Activated CD8-positive, alpha-beta T cell treated with anti-CD3 and anti-CD28 coated beads, Interleukin-2, amount 10 ng/mL, durations not matched to agents 7 days and 5 days (primary cell): ENCODE measurements around the gene CDK6. TPM values are rescaled to one million over a fixed set of nuclear protein-coding genes. Genes with fewer than 3 reads are reported as not detected.
"Not testable (repeated sequence)": the region's sequence is repeated elsewhere in the genome, so short reads cannot be mapped to it uniquely, and the experiment has no call there.

Experiments used
- ATAC-seq: fragments of 150-1000 bp; cut with Tn5 transposase; one replicate; pipeline ENCODE4 v1.10.0; 2021; ENCODE audit warnings: moderate library complexity
- CTCF ChIA-PET: fragments of 350-600 bp; sonication (Branson Sonifier 250); formaldehyde crosslinking; loops from one replicate; lab custom pipeline; 2021; ENCODE audit warnings: antibody characterized with exemption; lab: Charles Lee
- POLR2A ChIA-PET: fragments of 350-600 bp; sonication (Branson Sonifier 250); formaldehyde crosslinking; loops from one replicate; lab custom pipeline; 2021; ENCODE audit warnings: antibody characterized with exemption; lab: Charles Lee
- DNase-seq: peaks from one replicate; pipeline ENCODE4 v3.0.0-alpha.2; 2020
- H3K27ac Mint-ChIP-seq: one replicate; pipeline ENCODE4 v1.8.0; 2021; ENCODE audit warnings: mild to moderate bottlenecking, mixed read lengths
- H3K27me3 Mint-ChIP-seq: one replicate; pipeline ENCODE4 v1.8.0; 2021; ENCODE audit warnings: low read depth, mixed read lengths
- H3K36me3 Mint-ChIP-seq: one replicate; pipeline ENCODE4 v1.8.0; 2021; ENCODE audit warnings: low read depth, mixed read lengths
- H3K4me1 Mint-ChIP-seq: one replicate; pipeline ENCODE4 v1.8.0; 2021; ENCODE audit warnings: low read depth, mixed read lengths
- H3K4me3 Mint-ChIP-seq: one replicate; pipeline ENCODE4 v1.8.0; 2021; ENCODE audit warnings: mild to moderate bottlenecking, mixed read lengths
- H3K9me3 Mint-ChIP-seq: one replicate; pipeline ENCODE4 v1.8.0; 2022; ENCODE audit warnings: mixed read lengths; ENCODE audit not compliant: insufficient read depth
- total RNA-seq, 2 experiments: library from RNA; stranded (reverse); gene quantifications; one replicate each; pipeline ENCODE4 v1.2.3, GENCODE V29; 2021

CDK6 gene
- total RNA-seq, 2 experiments from 2014 or later: 159 to 160 TPM

- Mint-ChIP-seq H3K36me3 (peaks cover 18% of the 10 kb centered on the region), H3K27ac (no peak overlapping the region), H3K27me3 (no peaks in the 10 kb centered on the region), H3K9me3 (peaks cover 12% of the 10 kb centered on the region), H3K4me3 (no peak overlapping the region), H3K4me1 (peaks cover 32% of the 10 kb centered on the region)
- CTCF ChIA-PET: no interaction called here
- POLR2A ChIA-PET: no interaction called here
- ATAC-seq (no peak), DNase-seq (no peak)
Measured at GRCh38 chr7:92872701-92873100, 36.3 kb upstream of the CDK6 start.

- CTCF ChIA-PET: no interaction called here
- peaks cover 18% of the 10 kb centered on the region for H3K36me3 Mint-ChIP-seq
- H3K4me3 Mint-ChIP-seq: no peak overlapping the region
- H3K27me3 Mint-ChIP-seq: no peaks in the 10 kb centered on the region
- POLR2A ChIA-PET: no interaction called here
- peaks cover 7% of the 10 kb centered on the region for H3K4me1 Mint-ChIP-seq
- DNase-seq (no peak), ATAC-seq (no peak)
- peaks cover 15% of the 10 kb centered on the region for H3K9me3 Mint-ChIP-seq
- H3K27ac Mint-ChIP-seq: no peak overlapping the region
Measured at GRCh38 chr7:92868683-92869293, 32.4 kb upstream of the CDK6 start.

- H3K36me3 Mint-ChIP-seq, H3K27me3 Mint-ChIP-seq, H3K9me3 Mint-ChIP-seq, H3K27ac Mint-ChIP-seq, H3K4me3 Mint-ChIP-seq, DNase-seq, ATAC-seq, CTCF ChIA-PET, POLR2A ChIA-PET, H3K4me1 Mint-ChIP-seq: not testable (repeated sequence)
Measured at GRCh38 chr7:92864169-92864568, 27.8 kb upstream of the CDK6 start.

- CTCF ChIA-PET: no interaction called here
- no peaks in the 10 kb centered on the region for H3K36me3 Mint-ChIP-seq
- DNase-seq: no peak
Measured at GRCh38 chr7:92856436-92856835, 20.1 kb upstream of the CDK6 start.

GRCh38 chr7:92854501-92855238 lies 18.3 kb upstream of the CDK6 start:
- peak; percentile 72 for ATAC-seq
- no peaks in the 10 kb centered on the region for H3K36me3 Mint-ChIP-seq
- no peak for DNase-seq
- H3K9me3 Mint-ChIP-seq: no peaks in the 10 kb centered on the region
- H3K4me1 Mint-ChIP-seq: peaks cover 12% of the 10 kb centered on the region
- H3K27me3 Mint-ChIP-seq: no peaks in the 10 kb centered on the region
- ChIA-PET POLR2A (no interaction called here), CTCF (interaction anchor here (1.0 to 1.6 kb wide), 5 partner anchors 9 to 233 kb away, joined by 3 to 5 read pairs (median 3); no protein-coding TSS in a partner anchor)
- H3K4me3 Mint-ChIP-seq: no peak overlapping the region
- H3K27ac Mint-ChIP-seq: peak overlapping the region; percentile 3

More at GRCh38 chr7:92856436-92856835, 20.1 kb upstream of the CDK6 start:
- POLR2A ChIA-PET: no interaction called here
- Mint-ChIP-seq H3K9me3 (peaks cover 4% of the 10 kb centered on the region), H3K4me3 (no peak overlapping the region), H3K27ac (no peak overlapping the region), H3K27me3 (no peaks in the 10 kb centered on the region), H3K4me1 (peaks cover 12% of the 10 kb centered on the region)
- ATAC-seq: no peak

GRCh38 chr7:92851732-92852131 lies 15.4 kb upstream of the CDK6 start:
- no peak for ATAC-seq
- Mint-ChIP-seq H3K9me3 (no peaks in the 10 kb centered on the region), H3K4me1 (peaks cover 16% of the 10 kb centered on the region), H3K4me3 (no peak overlapping the region), H3K36me3 (no peaks in the 10 kb centered on the region), H3K27me3 (peaks cover 2% of the 10 kb centered on the region), H3K27ac (no peak overlapping the region)
- ChIA-PET CTCF (no interaction called here), POLR2A (no interaction called here)
- no peak for DNase-seq

GRCh38 chr7:92850516-92850915 lies 14.1 kb upstream of the CDK6 start:
- H3K4me3 Mint-ChIP-seq: no peak overlapping the region
- peaks cover 2% of the 10 kb centered on the region for H3K27me3 Mint-ChIP-seq
- DNase-seq: no peak
- POLR2A ChIA-PET: no interaction called here
- peaks cover 16% of the 10 kb centered on the region for H3K4me1 Mint-ChIP-seq
- no peaks in the 10 kb centered on the region for H3K9me3 Mint-ChIP-seq
- H3K27ac Mint-ChIP-seq: no peak overlapping the region
- ATAC-seq: no peak
- no peaks in the 10 kb centered on the region for H3K36me3 Mint-ChIP-seq
- CTCF ChIA-PET: no interaction called here

GRCh38 chr7:92849322-92849721 lies 12.9 kb upstream of the CDK6 start:
- H3K4me3 Mint-ChIP-seq: no peak overlapping the region
- H3K36me3 Mint-ChIP-seq: no peaks in the 10 kb centered on the region
- H3K27me3 Mint-ChIP-seq: peaks cover 2% of the 10 kb centered on the region
- peaks cover 6% of the 10 kb centered on the region for H3K4me1 Mint-ChIP-seq
- ChIA-PET POLR2A (interaction anchor here (1.6 kb wide), 1 partner anchor 13 kb away, joined by 4 read pairs; the partner anchor contains the start of gene CDK6), CTCF (no interaction called here)
- no peak overlapping the region for H3K27ac Mint-ChIP-seq
- no peaks in the 10 kb centered on the region for H3K9me3 Mint-ChIP-seq
- no peak for DNase-seq
- ATAC-seq: no peak

GRCh38 chr7:92848851-92849250 lies 12.5 kb upstream of the CDK6 start:
- no peak for ATAC-seq

GRCh38 chr7:92848441-92848840 lies 12.1 kb upstream of the CDK6 start:
- H3K27ac Mint-ChIP-seq: no peak overlapping the region
- peaks cover 4% of the 10 kb centered on the region for H3K4me1 Mint-ChIP-seq
- H3K4me3 Mint-ChIP-seq: no peak overlapping the region
- ChIA-PET CTCF (no interaction called here), POLR2A (interaction anchor here (1.6 kb wide), 1 partner anchor 12 kb away, joined by 4 read pairs; the partner anchor contains the start of gene CDK6)
- ATAC-seq: no peak
- H3K27me3 Mint-ChIP-seq: peaks cover 7% of the 10 kb centered on the region
- H3K36me3 Mint-ChIP-seq: no peaks in the 10 kb centered on the region
- DNase-seq: no peak
- peaks cover 5% of the 10 kb centered on the region for H3K9me3 Mint-ChIP-seq

More at GRCh38 chr7:92848851-92849250, 12.5 kb upstream of the CDK6 start:
- peaks cover 4% of the 10 kb centered on the region for H3K27me3 Mint-ChIP-seq
- no peak overlapping the region for H3K4me3 Mint-ChIP-seq
- CTCF ChIA-PET: no interaction called here
- POLR2A ChIA-PET: interaction anchor here (1.6 kb wide), 1 partner anchor 13 kb away, joined by 4 read pairs; the partner anchor contains the start of gene CDK6
- H3K27ac Mint-ChIP-seq: no peak overlapping the region
- DNase-seq: no peak
- peaks cover 4% of the 10 kb centered on the region for H3K4me1 Mint-ChIP-seq
- peaks cover 2% of the 10 kb centered on the region for H3K9me3 Mint-ChIP-seq
- H3K36me3 Mint-ChIP-seq: no peaks in the 10 kb centered on the region

GRCh38 chr7:92847305-92847704 lies 10.9 kb upstream of the CDK6 start:
- Mint-ChIP-seq H3K4me1 (peaks cover 4% of the 10 kb centered on the region), H3K36me3 (no peaks in the 10 kb centered on the region), H3K27me3 (peaks cover 15% of the 10 kb centered on the region), H3K9me3 (peaks cover 5% of the 10 kb centered on the region), H3K4me3 (no peak overlapping the region), H3K27ac (no peak overlapping the region)
- CTCF ChIA-PET: no interaction called here
- POLR2A ChIA-PET: no interaction called here
- ATAC-seq (no peak), DNase-seq (no peak)

- DNase-seq: no peak
- Mint-ChIP-seq H3K4me3 (no peak overlapping the region), H3K36me3 (no peaks in the 10 kb centered on the region), H3K27ac (no peak overlapping the region), H3K27me3 (peaks cover 25% of the 10 kb centered on the region), H3K4me1 (peaks cover 4% of the 10 kb centered on the region), H3K9me3 (peaks cover 5% of the 10 kb centered on the region)
- POLR2A ChIA-PET: interaction anchor here (1.2 kb wide), 1 partner anchor 9 kb away, joined by 4 read pairs; the partner anchor contains the start of gene CDK6
- CTCF ChIA-PET: interaction anchor here (1.5 to 1.6 kb wide), 2 partner anchors 8 to 9 kb away, joined by 3 to 5 read pairs; no protein-coding TSS in a partner anchor
- ATAC-seq: no peak
Measured at GRCh38 chr7:92845736-92846135, 9.4 kb upstream of the CDK6 start.
